Myocyte (in vitro differentiated cells): ENCODE data around the gene CXCR6. TPM values are rescaled to one million over a fixed set of nuclear protein-coding genes. Genes with fewer than 3 reads are reported as not detected.

Experiments used
- DNase-seq: peaks from one replicate; pipeline ENCODE4 v3.0.0-alpha.2; 2012; ENCODE audit warnings: low read depth
- total RNA-seq: library from RNA; depleted of rRNA; stranded (reverse); fragments of >200 nt; gene quantifications from 2 replicates; pipeline ENCODE4 v1.2.3, GENCODE V29; 2014

Gene CXCR6
- total RNA-seq, 1 donor from 2014 or later: not detected

- no peak for DNase-seq
Observed at GRCh38 chr3:45921158-45922038, 21.9 kb upstream of the CXCR6 start.

DNA sequence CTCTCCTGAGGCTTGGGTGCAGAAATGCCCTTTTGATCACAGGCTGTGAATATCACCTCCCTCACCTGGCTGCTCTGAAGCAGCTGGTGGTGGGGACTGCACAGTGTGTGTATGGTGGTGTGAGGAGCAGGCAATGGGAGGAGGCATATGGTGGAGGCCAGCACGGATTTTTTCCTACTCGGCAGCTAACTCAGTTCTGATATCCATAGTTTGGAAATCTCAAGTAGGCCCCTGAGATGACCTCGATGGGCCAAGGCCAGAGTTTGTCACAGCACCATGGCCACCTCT, 21.3 kb upstream of the CXCR6 start:
- no peak for DNase-seq

GRCh38 chr3:45922950-45923590, 20.2 kb upstream of the CXCR6 start:
- DNase-seq: no peak

- peak; percentile 63 for DNase-seq
Observed at GRCh38 chr3:45923755-45924154, 19.5 kb upstream of the CXCR6 start.

GRCh38 chr3:45927881-45928280, 15.4 kb upstream of the CXCR6 start:
- DNase-seq: peak; percentile 54

DNA sequence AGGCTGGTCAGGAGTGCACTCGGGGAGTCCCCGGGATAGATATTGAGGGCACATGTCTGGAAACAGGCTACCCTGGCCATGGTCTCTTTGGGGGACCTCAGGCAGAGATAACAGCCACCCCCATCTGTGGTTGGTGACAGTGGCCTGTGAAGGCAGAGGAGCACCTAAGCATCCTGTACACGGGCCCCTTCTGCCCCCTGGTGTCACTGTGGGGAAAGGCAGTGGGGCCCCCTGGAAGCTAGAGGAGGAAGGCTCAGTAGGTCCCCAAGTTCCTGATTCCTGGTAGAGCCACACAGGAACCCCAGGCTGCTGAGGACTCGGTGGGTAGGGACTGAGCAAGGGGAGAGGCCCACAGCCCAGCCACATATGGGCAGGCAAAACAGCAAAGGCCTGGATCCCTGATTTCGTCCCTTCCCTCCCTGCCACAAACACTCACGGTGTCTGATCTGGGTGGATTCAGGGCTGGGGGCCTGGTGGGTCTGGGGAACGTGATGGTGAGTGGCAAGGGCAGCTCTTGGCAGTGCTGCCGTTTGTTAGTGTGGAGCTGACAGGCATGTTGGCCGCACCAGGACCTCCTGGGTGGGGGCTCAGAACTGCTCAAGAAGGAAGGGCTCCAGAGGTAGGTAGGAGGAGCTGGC, 14.1 kb upstream of the CXCR6 start:
- peak; percentile 59 for DNase-seq

DNA sequence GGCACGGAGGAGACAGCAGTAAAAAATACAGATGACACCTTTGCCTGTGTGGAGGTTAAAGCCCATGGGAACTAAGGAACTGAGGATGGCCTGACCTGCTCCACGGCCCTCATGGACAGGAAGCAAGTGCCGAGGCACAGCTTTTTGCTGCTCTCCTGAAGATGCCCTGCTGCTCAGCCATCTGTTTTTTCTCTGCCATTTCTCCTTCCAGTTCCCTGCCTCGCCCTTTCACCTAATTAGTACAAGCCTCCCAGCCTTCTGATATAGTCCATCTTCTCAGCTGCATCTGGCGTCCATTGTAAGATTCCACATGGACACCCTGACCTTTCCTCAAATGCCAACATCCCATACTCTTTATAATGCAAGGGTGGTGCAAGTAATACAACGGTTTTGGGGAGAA, 11.8 kb upstream of the CXCR6 start:
- DNase-seq: no peak

DNA sequence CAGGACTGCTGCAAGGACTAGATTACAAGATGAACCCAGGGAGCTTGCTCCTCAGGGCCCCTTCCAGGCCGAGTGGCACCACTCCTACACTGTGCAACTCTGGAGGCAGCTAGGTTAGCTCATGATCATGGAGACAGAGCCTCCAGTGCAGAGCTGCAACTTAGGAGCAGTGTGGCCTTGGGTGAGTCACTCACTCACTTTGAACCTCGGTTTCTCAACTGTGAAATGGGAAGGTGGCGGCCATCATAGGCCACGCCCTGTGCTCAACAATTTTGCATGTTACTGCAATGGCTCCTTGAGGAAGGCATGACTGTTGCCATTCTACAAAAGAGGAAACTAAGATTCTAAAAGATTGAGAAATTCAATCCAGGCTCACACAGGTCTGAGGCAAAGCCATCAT, 11.2 kb upstream of the CXCR6 start:
- no peak for DNase-seq

GRCh38 chr3:45933591-45933990, 9.7 kb upstream of the CXCR6 start:
- no peak for DNase-seq

- no peak for DNase-seq
Observed at GRCh38 chr3:45936261-45936660, 7.0 kb upstream of the CXCR6 start.

DNA sequence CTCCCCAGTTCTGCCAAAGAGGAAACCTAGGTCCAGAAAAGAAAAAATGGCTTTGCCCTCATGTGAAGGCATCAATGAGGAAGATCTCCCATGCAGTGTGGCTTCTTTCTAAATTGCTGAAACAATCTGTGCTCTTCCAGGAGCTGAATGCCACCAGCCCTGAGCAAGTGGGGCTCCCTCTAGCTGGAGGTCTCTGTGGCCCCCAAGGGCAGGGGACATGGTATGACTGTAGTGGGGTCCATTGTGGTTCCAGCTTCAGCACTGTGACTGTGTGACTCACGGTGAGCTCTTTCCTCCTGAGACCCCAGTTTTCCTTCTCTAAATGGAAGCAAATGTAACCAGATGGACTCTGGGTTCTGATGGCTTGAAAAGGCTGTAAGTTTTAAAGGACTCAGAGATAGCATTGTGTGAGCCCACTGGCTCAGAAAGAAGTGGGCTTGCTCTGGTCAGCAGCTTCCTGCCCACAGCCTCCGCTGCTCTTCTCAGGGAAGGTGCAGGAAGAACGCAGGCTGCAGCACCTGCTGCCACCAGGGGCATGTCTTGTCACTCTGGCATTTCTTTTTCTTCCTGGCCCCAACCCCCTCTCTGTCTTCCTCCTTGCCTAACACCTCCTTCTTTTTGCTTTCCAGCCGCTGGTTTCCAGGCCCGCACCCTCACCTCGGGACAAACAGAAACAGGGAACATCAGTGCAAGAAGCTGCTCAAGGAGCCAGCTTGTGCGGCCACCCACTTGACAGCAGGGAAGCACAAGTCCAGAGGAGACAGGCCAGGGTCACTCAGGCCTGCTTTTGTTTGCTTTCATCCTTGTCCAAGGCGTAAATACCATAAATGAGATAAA, 5.8 kb upstream of the CXCR6 start:
- DNase-seq: no peak

- DNase-seq: no peak
Observed at GRCh38 chr3:45938043-45938435, 5.2 kb upstream of the CXCR6 start.

DNA sequence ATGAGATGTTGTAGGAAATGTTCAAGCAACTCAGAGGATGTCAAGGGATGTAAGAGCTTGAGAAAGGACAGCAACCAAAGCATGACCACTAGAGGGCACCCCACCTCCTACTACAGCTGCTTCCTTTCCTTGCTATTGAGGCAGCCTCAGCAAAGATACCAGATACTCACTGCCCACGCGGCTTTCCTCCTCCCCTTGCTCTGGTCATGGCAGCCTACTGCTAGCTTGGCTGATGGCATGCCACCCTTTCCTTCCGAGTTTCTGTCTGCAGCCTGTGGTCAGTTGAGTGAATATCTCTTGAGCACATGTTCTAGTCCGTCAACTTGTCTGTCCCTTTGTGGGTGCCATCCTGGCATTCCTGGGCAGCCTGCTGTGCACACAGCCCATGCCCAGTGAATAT, 4.4 kb upstream of the CXCR6 start:
- peak; percentile 98 for DNase-seq

- no peak for DNase-seq
Observed at GRCh38 chr3:45939341-45939771, 3.9 kb upstream of the CXCR6 start.

GRCh38 chr3:45940004-45940780, 3.1 kb upstream of the CXCR6 start:
- no peak for DNase-seq

- no peak for DNase-seq
Observed at GRCh38 chr3:45940781-45941365, 2.4 kb upstream of the CXCR6 start.

DNA sequence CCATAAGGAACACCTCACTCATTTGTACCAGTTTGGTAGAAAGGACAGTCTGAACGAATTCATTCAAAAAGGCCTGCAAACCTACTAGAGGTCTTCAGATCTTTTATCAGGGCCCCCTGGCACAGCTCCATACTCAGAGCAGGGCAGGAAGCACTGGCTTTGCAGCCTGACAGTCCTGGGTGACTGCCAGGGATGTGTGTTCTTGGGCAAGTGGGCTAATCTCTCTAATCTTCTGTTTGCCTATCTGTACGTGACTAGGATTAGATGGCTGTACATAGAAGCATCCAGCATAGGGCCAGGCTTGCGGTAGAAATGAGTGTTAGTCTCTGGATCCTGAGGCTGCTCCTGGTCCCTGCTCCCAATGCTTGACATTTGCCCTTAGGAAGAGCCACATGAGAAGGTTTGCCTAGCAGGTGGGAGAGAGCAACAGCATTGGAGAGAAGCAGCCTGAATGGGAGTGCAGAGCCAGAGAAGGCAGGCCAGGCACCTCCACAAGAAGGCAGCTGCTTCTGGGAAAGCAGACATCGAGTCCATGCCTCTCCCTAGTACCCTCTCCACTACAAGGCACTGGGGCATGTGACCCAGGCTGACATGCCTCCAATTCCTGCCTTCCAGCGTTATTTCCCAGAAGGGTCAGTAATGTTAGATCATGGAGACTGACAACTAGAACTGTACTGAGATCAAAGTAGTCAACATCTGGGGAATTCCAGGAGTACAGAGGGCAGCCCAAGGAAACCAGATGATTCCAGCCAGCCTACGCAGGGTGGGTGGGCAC, 1.0 kb upstream of the CXCR6 start:
- DNase-seq: peak; percentile 57

GRCh38 chr3:45944830-45945620, 1.8 kb downstream of the CXCR6 start:
- DNase-seq: no peak

DNA sequence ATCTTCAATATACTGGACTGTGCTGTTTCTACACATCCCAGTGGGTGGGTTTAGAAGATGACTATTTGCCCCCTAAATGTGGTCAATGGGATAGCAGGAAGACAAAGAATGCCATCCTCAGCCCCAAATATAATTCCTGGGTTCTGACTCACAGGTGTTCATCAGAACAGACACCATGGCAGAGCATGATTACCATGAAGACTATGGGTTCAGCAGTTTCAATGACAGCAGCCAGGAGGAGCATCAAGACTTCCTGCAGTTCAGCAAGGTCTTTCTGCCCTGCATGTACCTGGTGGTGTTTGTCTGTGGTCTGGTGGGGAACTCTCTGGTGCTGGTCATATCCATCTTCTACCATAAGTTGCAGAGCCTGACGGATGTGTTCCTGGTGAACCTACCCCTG, 3.0 kb downstream of the CXCR6 start:
- no peak for DNase-seq
